ENCODE results near the gene APOL5.

DNA sequence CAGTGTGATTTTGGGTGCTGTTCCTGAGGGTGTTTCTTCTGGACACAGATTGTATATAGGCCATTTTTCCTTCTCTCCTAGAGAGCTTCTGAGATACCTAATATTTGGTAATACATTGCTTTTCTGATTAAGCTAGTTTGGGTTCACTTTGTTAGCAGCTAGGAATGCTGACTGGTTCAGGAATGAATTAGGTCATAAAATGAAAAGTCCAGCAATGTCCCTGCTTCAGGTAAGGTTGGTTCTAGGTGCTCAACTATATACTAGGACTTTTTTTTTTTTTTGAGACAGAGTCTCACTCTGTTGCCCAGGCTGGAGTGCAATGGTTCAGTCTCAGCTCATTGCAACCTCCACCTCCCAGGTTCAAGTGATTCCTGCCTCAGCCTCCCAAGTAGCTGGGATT is 32.9 kb upstream of the APOL5 start:
- TF ChIP-seq POLR2A (IDR thresholded peaks at IDR 0.05; ENCODE audit: extremely low read depth, insufficient read length) (no peak), CTCF (IDR thresholded peaks at IDR 0.05; ENCODE audit: low read depth, low read length) (no peak)

All from NB4 (cell line).